Chondrocyte (in vitro differentiated cells): ENCODE measurements around the gene SPNS3. TPM values are rescaled to one million over a fixed set of nuclear protein-coding genes. Genes with fewer than 3 reads are reported as not detected.

Experiments used
- DNase-seq: peaks from one replicate; pipeline ENCODE4 v3.0.0; 2021; ENCODE audit warnings: mixed read lengths, low spot score
- H3K27ac Mint-ChIP-seq: one replicate; pipeline ENCODE4 v1.8.0; 2021; ENCODE audit warnings: mild to moderate bottlenecking, moderate library complexity, mixed read lengths; ENCODE audit not compliant: unreplicated experiment
- H3K27me3 Mint-ChIP-seq: 2 replicates; pipeline ENCODE4 v1.8.0; 2021; ENCODE audit warnings: low read depth, mixed read lengths
- H3K36me3 Mint-ChIP-seq: 2 replicates; pipeline ENCODE4 v1.8.0; 2021; ENCODE audit warnings: low read depth, mixed read lengths
- H3K4me1 Mint-ChIP-seq: 2 replicates; pipeline ENCODE4 v1.8.0; 2021; ENCODE audit warnings: low read depth, mild to moderate bottlenecking, mixed read lengths
- H3K4me3 Mint-ChIP-seq: one replicate; pipeline ENCODE4 v1.8.0; 2021; ENCODE audit warnings: mild to moderate bottlenecking, moderate library complexity, mixed read lengths; ENCODE audit not compliant: unreplicated experiment
- H3K9me3 Mint-ChIP-seq: 2 replicates; pipeline ENCODE4 v1.8.0; 2021; ENCODE audit warnings: low read depth, mixed read lengths
- total RNA-seq: library from RNA; stranded (reverse); gene quantifications from 3 replicates; pipeline ENCODE4 v1.2.1, GENCODE V29; 2021
- TF ChIP-seq, protein P1 (sequence below): fragments of 200-600 bp; sonication (generic); IDR thresholded peaks from 2 replicates; pipeline ENCODE4 v1.5.0; 2021; ENCODE audit warnings: antibody characterized with exemption, mild to moderate bottlenecking, moderate library complexity

Gene SPNS3
- total RNA-seq, 1 donor from 2014 or later, result not detected

DNA sequence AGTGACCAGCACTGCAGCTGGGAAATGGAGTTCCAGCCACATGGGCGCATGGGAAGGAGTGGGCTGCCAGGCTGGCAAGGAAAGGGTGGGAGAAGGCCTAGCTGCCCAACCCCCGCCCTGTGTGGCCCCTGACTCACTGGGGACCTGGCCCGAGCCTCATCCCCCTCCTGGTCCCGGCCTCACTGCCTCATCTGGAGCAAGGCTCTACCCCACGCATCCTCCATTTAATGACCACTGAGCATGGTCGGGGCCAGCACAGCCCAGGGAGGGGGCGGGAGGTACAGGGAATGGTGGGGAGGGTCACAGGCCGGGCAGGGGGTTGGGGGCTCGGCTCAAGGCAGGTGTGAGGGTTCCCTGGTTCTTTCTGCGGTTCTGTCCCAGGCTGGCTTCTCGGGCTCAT is 81.0 kb downstream of the SPNS3 start:
- H3K9me3 Mint-ChIP-seq, result no peaks in the 10 kb centered on the region
- no peak overlapping the region for H3K4me3 Mint-ChIP-seq
- peaks cover 6% of the 10 kb centered on the region for H3K27me3 Mint-ChIP-seq
- no peaks in the 10 kb centered on the region for H3K4me1 Mint-ChIP-seq
- no peaks in the 10 kb centered on the region for H3K36me3 Mint-ChIP-seq
- TF ChIP-seq, protein P1, sequence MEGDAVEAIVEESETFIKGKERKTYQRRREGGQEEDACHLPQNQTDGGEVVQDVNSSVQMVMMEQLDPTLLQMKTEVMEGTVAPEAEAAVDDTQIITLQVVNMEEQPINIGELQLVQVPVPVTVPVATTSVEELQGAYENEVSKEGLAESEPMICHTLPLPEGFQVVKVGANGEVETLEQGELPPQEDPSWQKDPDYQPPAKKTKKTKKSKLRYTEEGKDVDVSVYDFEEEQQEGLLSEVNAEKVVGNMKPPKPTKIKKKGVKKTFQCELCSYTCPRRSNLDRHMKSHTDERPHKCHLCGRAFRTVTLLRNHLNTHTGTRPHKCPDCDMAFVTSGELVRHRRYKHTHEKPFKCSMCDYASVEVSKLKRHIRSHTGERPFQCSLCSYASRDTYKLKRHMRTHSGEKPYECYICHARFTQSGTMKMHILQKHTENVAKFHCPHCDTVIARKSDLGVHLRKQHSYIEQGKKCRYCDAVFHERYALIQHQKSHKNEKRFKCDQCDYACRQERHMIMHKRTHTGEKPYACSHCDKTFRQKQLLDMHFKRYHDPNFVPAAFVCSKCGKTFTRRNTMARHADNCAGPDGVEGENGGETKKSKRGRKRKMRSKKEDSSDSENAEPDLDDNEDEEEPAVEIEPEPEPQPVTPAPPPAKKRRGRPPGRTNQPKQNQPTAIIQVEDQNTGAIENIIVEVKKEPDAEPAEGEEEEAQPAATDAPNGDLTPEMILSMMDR, result no peak
- DNase-seq, result no peak
- no peak overlapping the region for H3K27ac Mint-ChIP-seq

DNA sequence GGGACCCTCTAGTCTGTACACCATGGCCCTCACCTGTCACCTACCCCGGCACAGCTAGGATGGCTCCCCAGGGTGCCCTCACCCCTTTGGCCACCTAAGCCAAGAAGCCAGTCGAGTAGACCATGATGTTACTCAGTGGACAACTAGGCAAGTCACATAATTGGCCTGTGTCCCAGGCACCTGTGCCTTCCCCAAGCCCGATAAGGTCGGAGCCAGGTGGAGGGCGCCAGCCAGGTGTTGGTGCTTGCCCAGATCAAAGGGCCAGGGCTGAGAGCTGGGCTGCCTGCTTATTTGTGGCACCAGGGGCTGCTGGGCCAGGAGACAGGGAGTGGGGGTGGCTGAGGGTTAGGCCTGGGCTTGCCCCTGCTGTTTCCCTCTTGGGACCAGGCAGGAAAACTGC is 81.8 kb downstream of the SPNS3 start:
- Mint-ChIP-seq H3K4me3 (no peak overlapping the region), H3K36me3 (no peaks in the 10 kb centered on the region)

DNA sequence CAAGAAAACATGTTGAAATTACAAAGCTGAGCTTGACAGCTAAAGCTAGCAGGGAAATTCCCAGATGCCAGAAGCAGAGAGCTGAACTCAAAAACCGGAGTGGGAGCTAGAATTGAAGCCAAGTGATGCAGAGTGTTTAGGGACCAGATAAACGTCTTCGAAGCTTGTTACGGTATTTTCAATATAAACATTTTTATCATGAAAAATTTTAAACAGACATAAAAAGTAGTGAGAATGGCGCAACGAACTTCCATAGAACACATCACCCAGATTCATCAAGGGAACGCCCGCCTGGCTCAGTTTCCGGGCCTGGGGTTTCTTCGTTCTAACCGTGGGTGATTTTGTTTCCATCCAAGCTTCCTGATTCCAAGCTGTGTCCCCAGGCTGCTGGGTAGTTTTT is 83.0 kb downstream of the SPNS3 start:
- H3K27me3 Mint-ChIP-seq, result peaks cover 4% of the 10 kb centered on the region
- DNase-seq, result no peak
- H3K36me3 Mint-ChIP-seq, result no peaks in the 10 kb centered on the region
- H3K9me3 Mint-ChIP-seq, result no peaks in the 10 kb centered on the region
- no peak overlapping the region for H3K27ac Mint-ChIP-seq
- TF ChIP-seq, protein P1, result no peak
- H3K4me3 Mint-ChIP-seq, result no peak overlapping the region
- peaks cover 6% of the 10 kb centered on the region for H3K4me1 Mint-ChIP-seq

More for the DNA sequence above, 81.8 kb downstream of the SPNS3 start:
- H3K27me3 Mint-ChIP-seq, result peaks cover 6% of the 10 kb centered on the region
- DNase-seq, result no peak
- H3K9me3 Mint-ChIP-seq, result no peaks in the 10 kb centered on the region
- TF ChIP-seq, protein P1, result no peak
- H3K4me1 Mint-ChIP-seq, result no peaks in the 10 kb centered on the region
- no peak overlapping the region for H3K27ac Mint-ChIP-seq

DNA sequence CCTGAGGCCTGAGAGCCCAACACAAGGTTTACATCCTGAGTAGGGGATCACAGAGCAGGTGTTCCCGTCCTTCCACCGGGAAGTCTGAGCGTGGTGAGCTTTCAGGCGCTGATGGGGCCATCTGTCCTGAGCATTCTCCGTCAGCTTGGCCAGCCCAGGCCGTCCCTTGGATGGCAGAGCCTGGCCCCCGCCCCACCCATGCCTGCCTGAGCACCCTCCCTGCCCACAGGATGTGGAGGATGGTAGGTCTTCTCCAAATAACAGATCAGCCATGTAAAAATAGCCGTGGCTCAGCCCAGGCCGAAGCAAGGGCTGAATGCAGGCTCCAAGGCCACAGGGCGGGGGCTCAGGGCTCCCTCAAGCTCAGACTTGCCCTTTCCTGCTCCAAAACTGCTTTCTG is 85.2 kb downstream of the SPNS3 start:
- no peaks in the 10 kb centered on the region for H3K9me3 Mint-ChIP-seq
- no peak overlapping the region for H3K4me3 Mint-ChIP-seq
- H3K36me3 Mint-ChIP-seq, result no peaks in the 10 kb centered on the region
- TF ChIP-seq, protein P1, result no peak
- no peak for DNase-seq
- H3K27ac Mint-ChIP-seq, result no peak overlapping the region
- peaks cover 2% of the 10 kb centered on the region for H3K27me3 Mint-ChIP-seq
- H3K4me1 Mint-ChIP-seq, result peaks cover 6% of the 10 kb centered on the region

DNA sequence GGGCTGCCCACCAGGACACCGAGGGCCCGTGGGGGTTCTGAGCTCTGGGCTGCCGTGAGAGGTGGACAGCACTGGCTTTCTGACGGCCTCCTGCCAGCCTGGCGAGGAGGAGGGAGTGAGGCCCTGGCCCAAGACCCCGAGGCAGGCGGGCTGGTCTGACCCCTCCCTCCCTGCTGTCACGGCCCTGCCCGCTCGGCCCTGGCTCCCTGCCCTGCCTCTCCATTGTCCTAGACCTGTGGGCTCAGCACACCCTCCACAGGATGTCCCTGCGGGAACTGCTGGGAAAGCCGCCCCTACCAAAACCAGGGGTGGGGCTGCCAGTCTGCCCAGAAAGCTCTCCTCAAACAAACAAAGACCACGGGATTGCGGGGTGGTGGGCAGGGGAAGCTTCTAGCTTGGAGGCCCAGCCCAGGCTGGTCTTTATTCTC is 85.6 kb downstream of the SPNS3 start:
- no peaks in the 10 kb centered on the region for H3K9me3 Mint-ChIP-seq
- no peak for DNase-seq
- TF ChIP-seq, protein P1, result no peak
- H3K4me3 Mint-ChIP-seq, result no peak overlapping the region
- H3K4me1 Mint-ChIP-seq, result peaks cover 6% of the 10 kb centered on the region
- H3K27ac Mint-ChIP-seq, result no peak overlapping the region
- H3K27me3 Mint-ChIP-seq, result peaks cover 2% of the 10 kb centered on the region
- no peaks in the 10 kb centered on the region for H3K36me3 Mint-ChIP-seq
